Astrocyte of the cerebellum (primary cell): ENCODE data around the gene MSMO1.

Experiments
- DNase-seq: peaks from one replicate; pipeline ENCODE4 v3.0.0-alpha.2; 2011; ENCODE audit warnings: low read depth
- H3K4me3 ChIP-seq: 2 replicates; pipeline ENCODE4 v1.5.1; 2011; ENCODE audit warnings: mild to moderate bottlenecking, low read depth, low read length, moderate library complexity
- CTCF ChIP-seq: IDR thresholded peaks from 2 replicates; pipeline ENCODE4 v1.5.1; 2012; ENCODE audit warnings: low read length, low read depth, moderate library complexity, mild to moderate bottlenecking; ENCODE audit errors: missing control alignments
- in situ Hi-C: cut with HindIII; loops from 2 replicates; pipeline ENCODE4 v1.10.0; 2017; ENCODE audit warnings: low sequenced_read_pairs

MSMO1 gene

GRCh38 chr4:165293927-165294649 is 33.4 kb upstream of the MSMO1 start:
- DNase-seq: no peak
- no peak overlapping the region for H3K4me3 ChIP-seq
- in situ Hi-C loops: no loop called here
- no peak for TF ChIP-seq CTCF

DNA sequence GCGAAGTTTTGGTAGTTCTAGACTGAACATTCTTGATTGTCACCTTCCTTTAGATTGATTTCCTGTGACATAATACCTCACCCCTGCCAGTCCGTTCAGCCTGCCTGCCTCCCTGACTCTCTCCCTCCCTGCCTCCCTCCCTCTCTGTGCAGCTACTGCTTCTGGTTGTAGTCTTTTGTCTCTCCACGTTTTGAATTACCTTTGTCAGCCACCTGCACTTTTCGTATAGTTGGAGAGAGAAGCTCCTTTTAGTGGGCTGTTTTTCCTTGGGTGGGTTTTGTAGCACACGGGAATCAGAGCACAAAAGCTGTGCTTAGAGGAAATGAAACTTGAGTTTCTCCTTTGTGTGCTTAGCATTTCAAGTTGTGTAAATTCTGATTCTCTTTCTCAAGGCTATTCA is 32.6 kb upstream of the MSMO1 start:
- no peak overlapping the region for H3K4me3 ChIP-seq
- DNase-seq: no peak
- no peak for TF ChIP-seq CTCF
- in situ Hi-C loops: no loop called here

DNA sequence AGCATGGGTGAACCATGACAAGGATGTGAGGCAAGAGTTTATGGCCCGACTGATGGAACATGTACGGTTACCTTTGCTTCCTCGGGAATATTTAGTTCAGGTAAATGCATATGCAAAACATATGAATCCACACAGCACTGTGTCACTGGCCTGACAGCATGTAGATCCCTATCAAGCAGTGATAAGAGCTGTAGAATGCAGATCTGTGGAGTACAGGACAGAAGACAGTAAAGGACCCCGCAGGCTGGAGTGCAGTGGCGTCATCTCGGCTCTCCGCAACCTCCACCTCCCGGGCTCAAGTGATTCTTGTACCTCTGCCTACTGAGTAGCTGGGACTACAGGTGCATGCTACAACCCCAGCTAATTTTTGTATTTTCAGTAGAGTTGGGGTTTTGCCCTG is 29.8 kb upstream of the MSMO1 start:
- no peak overlapping the region for H3K4me3 ChIP-seq
- DNase-seq: no peak
- TF ChIP-seq CTCF: no peak
- in situ Hi-C loops: no loop called here

DNA sequence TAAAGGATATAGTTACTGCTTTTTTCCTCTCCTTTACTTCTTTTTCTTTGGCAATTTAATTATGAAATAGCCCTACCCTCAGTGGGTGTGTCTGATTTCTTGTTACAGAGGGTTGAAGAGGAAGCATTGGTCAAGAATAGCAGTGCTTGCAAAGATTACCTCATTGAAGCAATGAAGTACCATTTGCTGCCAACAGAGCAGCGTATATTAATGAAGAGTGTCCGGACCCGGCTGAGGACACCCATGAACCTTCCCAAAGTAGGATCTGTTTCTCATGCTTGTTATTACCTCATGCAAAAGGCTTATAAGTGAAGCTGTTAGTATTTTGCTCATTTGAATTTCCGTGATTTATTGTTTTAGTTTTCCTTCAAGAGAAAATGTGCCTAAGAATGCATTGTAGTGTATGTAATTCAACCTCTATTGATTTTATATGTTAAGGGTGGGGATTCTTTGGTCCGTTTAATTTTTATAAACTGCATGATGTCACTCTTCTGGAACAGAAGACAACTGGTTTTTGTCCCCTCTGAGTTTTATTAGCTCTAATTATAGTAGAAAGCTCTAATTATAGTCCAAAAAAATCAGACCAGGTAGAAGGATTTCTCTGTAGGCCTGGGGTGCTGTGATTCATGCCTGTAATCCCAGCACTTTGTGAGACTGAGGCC is 27.9 kb upstream of the MSMO1 start:
- no peak for TF ChIP-seq CTCF
- in situ Hi-C loops: no loop called here
- H3K4me3 ChIP-seq: no peak overlapping the region
- no peak for DNase-seq

DNA sequence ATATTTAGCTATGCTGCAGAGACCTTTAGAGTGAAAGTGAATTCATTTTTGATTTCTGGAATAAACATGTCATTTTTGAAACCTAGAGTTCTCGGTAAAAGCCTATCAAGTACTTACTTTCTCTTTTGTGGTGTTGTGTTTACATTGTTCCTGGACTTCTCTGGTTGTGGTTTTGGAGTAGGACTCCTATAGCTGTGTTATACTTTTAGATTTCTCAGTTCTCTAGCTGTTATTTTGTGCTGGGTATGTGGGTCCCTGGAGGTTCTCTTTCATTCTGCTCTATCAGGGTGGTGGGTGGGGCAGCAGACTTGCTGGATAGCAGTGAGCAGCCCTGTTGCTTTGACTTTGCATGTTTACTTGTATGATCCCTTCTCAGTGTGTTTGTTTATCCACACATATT is 25.6 kb upstream of the MSMO1 start:
- in situ Hi-C loops: no loop called here
- peak overlapping the region; percentile 20 for H3K4me3 ChIP-seq
- peak; percentile 4 for DNase-seq
- TF ChIP-seq CTCF: no peak

DNA sequence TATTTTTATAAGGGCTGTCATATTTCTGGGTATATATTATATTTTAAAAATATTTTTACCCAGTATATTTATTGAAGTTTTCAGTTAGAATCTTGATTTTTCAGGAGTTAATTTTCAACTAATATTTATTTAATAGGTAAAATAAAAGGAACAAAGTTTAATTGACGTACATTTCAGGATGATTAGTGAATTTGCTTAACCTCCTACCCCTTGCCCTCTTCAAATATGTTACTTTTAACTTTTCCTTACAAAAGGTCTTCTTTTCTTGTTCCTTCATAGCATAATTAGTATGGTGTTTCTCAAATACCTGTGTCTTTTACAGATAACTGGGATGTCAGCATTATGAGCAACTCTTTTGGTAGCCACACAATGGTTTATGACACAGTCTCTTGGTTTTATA is 24.8 kb upstream of the MSMO1 start:
- DNase-seq: no peak
- H3K4me3 ChIP-seq: no peak overlapping the region
- TF ChIP-seq CTCF: no peak
- in situ Hi-C loops: no loop called here
